Posterior cingulate gyrus (tissue), 11 donors: ENCODE data around the gene WDR49.

Experiments used
- DNase-seq, 10 donors: peaks; one replicate each; pipeline versions ENCODE4 v3.0.0 to v3.0.0-alpha.2; 2020 to 2021; ENCODE audit warnings: mixed read lengths in 3 of 10
- intact Hi-C: fragments of 100-400 bp; cut with DNase I; formaldehyde crosslinking; loops from one replicate; pipeline ENCODE4 v1.15.1; 2023

The WDR49 gene

GRCh38 chr3:167493244-167493643 is 160.5 kb downstream of the WDR49 start:
- intact Hi-C loops = no loop called here
- DNase-seq = no peak

- intact Hi-C loops = no loop called here
- no peak for DNase-seq
Measured at GRCh38 chr3:167491621-167492020, 162.1 kb downstream of the WDR49 start.

GRCh38 chr3:167489571-167489970 is 164.2 kb downstream of the WDR49 start:
- no peak for DNase-seq
- intact Hi-C loops = no loop called here

GRCh38 chr3:167487556-167487955 is 166.2 kb downstream of the WDR49 start:
- DNase-seq = no peak
- intact Hi-C loops = no loop called here

- DNase-seq = no peak
- intact Hi-C loops = no loop called here
Measured at GRCh38 chr3:167484551-167484950, 169.2 kb downstream of the WDR49 start.

- intact Hi-C loops = no loop called here
Measured at GRCh38 chr3:167483708-167484475, 169.8 kb downstream of the WDR49 start.

GRCh38 chr3:167481164-167481563 is 172.6 kb downstream of the WDR49 start:
- intact Hi-C loops = no loop called here
- no peak for DNase-seq

More at GRCh38 chr3:167483708-167484475, 169.8 kb downstream of the WDR49 start:
- DNase-seq = no peak

GRCh38 chr3:167480748-167481147 is 173.0 kb downstream of the WDR49 start:
- intact Hi-C loops = no loop called here
- no peak for DNase-seq

- intact Hi-C loops = no loop called here
- no peak for DNase-seq
Measured at GRCh38 chr3:167473863-167474262, 179.9 kb downstream of the WDR49 start, which contains the start of gene SERPINI2. TSS of gene SERPINI2 (minus strand) at chr3:167474042. CDS start at chr3:167471834, 2,208 bp downstream.

GRCh38 chr3:167469381-167469780 is 184.4 kb downstream of the WDR49 start:
- intact Hi-C loops = no loop called here
- DNase-seq = no peak

- intact Hi-C loops = no loop called here
- no peak for DNase-seq
Measured at GRCh38 chr3:167467848-167468611, 185.7 kb downstream of the WDR49 start.

- intact Hi-C loops = no loop called here
- DNase-seq = no peak
Measured at GRCh38 chr3:167466966-167467365, 186.8 kb downstream of the WDR49 start.

GRCh38 chr3:167456157-167456799 is 197.5 kb downstream of the WDR49 start:
- no peak for DNase-seq
- intact Hi-C loops = no loop called here

- intact Hi-C loops = no loop called here
- DNase-seq = no peak
Measured at GRCh38 chr3:167453815-167454214, 199.9 kb downstream of the WDR49 start.

- no peak for DNase-seq
- intact Hi-C loops = no loop called here
Measured at GRCh38 chr3:167451282-167451681, 202.5 kb downstream of the WDR49 start.

- no peak for DNase-seq
- intact Hi-C loops = no loop called here
Measured at GRCh38 chr3:167450675-167451074, 203.1 kb downstream of the WDR49 start.

GRCh38 chr3:167450195-167450594 is 203.5 kb downstream of the WDR49 start:
- no peak for DNase-seq
- intact Hi-C loops = no loop called here

- intact Hi-C loops = no loop called here
- DNase-seq = no peak
Measured at GRCh38 chr3:167445491-167445890, 208.3 kb downstream of the WDR49 start.

GRCh38 chr3:167441256-167441655 is 212.5 kb downstream of the WDR49 start:
- intact Hi-C loops = no loop called here
- no peak for DNase-seq

GRCh38 chr3:167437428-167438139 is 216.2 kb downstream of the WDR49 start:
- no peak for DNase-seq
- intact Hi-C loops = no loop called here
